NCI-H2081 treated with DMSO at 0.1 percent for 48 hours (cell line): ENCODE measurements around the gene MISP3.

Source experiments
- DNase-seq: peaks from one replicate; lab custom pipeline; 2025; lab: John Stamatoyannopoulos, UW

The MISP3 gene

DNA sequence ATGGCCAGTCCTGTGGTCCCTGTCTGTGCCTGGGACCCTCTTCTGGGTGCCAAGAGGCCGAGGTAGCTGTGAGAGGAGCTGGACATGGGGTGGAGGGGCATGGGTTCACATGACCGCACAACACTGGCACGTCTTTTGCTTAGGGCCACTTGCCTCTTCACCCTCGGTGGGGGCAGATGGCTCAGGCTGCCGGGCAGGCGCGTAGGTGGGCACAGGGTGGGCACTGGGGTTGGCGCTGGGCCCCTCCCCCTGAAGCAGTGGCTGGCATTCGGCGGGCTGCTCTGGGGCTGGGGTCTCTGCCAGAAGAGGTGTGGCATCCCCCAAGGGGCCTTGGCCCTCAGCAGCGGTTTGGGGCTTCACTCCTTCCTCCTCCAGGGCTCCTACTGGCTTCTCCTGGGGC lies 19.1 kb upstream of the MISP3 start:
- no peak for DNase-seq

DNA sequence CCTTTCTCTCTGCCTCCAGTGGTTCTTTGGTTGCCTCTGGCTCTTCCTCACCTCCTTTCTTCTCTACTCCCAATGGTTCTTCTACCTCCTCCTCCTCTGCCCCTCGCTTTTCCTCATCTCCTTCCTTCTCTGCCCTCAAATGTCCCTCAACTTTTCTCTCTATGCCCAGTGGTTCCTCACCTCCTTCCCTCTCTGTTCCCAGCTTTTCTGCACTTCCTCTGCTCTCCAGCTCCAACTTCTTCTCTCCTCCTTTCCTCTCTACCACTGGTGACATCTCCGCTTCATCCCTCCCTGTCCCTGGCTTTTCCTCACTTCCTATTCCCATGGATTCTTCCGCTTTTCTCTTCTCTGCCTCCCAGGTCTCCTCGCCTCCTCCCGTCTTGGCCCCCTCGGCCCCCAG lies 18.5 kb upstream of the MISP3 start:
- no peak for DNase-seq

DNA sequence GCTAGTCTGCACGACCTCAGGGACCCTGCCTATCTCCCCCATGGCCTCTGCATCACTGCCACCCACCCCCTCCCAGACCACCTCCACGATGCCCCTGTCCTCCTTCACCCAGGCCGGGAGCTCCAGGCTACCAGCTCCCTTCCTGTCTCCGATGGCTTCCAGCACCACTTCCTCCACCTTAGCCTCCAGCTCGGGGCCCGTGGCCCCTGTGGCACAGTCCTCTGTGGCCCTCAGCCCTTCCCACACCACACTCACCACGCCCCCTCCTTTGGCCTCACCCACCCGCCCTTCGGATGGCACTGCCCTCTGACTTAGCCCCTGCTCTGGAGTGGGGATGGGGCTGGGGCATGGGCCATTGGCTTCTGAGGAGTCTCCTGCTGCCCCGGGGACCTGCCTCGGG lies 17.9 kb upstream of the MISP3 start:
- DNase-seq = no peak

DNA sequence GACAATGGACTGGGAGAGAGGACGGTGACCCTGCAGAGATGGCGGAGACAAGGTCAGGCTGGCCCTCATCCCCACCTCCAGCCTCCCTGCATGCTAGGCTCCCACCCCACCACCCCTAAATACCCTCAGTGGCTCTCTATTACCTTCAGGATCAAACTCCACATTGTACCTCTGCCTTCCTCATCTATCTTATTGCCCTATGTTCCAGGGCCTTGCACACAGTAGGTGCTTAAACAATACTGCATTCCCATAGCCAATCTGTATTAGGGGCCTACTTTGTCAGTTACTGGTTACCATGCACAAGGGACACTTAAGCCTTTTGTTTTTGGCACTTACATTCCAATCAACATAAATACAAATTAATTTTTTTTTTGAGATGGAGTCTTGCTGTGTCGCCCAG lies 17.2 kb upstream of the MISP3 start:
- no peak for DNase-seq

DNA sequence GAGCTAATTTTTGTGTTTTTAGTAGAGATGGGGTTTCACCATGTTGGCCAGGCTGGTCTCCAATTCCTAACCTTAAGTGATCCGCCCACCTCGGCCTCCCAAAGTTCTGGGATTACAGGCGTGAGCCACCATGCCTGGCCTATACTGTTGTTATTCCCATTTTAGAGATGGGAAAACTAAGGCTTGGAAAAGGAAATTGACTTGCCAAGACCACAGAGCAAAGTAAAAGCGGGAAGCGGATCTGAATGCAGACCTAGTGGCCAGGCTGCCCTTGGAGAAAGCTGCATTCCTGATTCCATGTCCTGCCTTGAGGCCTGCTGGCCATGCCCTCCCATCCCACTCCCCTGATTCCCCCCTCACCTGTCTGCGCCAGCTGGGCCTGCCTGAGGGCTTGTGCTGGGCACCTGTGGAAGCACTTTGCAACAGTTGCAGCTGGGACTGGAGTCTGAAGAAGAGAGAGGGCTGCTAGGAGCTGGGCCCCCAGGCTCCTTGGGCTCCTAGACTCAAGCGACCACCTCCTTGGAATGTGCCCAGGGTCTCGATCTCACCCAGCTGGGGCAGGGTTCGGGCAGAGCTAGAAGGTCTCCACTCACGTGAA lies 16.4 kb upstream of the MISP3 start:
- DNase-seq = no peak

DNA sequence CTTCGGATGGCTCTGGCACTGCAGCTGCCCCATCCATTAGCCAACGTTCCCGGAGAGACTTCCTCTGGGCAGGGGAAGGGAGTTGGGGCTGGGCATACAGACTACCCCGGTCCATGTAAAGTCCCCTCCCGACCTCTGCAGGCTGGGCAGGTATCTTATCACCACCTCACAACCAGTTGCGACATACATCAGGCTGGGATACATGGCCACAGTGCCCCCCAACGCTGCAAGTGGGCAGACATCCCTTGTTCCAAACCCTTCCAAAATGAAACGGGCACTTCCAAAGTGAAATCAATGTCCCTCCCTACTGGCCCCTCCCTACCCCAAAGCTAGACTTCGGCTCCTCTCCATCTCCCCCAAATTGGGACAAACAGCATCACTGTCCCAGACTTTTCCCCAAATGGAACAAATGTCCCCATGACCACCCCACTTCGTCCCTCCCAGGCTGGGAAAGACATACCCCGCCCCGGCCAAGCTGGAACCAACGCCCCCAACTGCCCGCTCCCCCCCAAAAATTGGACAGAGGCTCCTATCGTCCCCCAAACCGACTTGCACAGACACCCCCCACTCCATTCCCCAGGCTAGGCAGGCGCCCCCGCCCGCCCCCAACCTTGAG lies 15.7 kb upstream of the MISP3 start:
- DNase-seq = no peak

DNA sequence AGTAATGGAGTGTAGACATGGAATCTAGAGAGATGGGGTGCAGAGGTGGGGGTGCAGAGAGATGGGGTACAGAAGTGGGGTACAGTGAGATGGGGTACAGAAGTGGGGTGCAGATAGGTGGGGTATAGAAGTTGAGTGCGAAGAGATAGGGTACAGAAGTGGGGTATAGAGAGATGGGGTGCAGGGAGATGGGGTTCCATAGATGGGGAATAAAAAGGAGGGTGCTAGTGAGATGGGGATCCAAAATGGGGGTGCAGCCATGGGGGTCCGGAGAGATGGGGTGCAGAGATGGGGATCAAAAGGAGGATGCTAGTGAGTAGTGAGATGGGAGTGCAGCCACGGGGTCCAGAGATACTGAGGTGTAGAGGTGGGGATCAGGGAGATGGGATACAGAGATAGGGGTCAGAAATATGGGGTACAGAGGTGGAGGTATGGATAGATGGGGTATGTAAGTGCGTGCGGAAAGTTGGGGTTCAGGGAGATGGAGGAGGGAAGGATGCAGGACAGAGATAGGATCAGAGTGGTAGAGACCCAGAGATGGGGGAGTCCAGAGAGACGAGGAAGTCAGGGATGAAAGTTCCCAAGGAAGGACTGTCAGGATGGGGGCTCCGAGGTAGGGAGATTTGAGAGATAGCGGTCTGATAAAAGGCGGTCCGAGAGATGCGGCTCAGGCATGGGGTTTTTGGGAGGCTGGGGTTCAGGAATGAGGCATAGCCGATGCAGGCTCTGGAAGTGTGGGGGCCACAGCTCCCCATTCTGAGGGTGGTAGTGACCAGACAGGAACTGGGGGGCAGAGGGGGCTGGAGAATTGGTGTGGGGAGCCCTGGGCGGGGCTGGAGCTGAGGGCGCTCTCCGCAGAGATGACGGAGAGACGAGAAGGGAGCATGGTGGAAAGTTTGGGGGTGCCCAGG lies 14.1 kb upstream of the MISP3 start:
- DNase-seq = no peak

DNA sequence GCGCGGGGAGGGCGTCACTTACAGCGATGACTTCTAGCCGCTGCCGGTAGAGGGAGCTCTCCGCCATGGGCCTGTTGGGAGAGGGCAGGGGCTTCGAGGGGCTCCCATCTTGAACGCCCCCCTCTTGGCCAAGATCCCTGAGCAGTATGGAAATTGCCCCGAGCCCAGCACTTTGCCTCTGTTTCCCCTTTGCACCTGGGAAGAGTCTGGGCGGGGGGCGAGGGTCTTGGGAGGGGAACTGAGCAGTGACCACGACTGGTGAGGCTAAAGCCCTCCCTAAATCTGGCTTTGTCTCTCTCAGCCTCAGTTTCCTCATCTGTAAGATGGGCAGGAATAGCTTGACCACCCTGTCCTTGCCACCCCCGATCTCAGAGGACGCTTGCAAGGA lies 13.5 kb upstream of the MISP3 start:
- no peak for DNase-seq

DNA sequence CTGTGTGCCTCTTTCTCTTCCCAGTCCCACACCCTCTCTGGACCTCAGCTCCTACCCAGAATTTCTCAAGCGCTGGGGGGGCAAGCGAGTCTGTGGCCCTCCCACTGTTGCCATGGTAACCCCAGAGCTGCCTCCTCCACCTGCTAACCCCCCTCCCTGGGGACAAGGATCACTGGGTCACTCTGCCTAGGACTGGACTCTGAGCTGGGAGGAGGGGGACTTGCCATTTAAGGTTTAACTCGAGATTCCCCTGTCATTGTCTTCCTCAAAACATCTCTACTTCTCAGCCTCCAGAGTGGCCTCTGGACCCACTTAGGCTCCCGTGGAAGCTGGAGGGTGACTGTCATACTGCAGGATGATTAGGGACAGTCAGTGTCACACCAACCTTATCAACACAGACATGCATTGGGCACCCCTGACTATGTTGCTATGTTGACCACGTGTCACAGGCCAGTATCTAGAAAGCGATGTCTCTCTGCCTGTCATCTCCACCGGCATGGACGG lies 12.9 kb upstream of the MISP3 start:
- DNase-seq = no peak

DNA sequence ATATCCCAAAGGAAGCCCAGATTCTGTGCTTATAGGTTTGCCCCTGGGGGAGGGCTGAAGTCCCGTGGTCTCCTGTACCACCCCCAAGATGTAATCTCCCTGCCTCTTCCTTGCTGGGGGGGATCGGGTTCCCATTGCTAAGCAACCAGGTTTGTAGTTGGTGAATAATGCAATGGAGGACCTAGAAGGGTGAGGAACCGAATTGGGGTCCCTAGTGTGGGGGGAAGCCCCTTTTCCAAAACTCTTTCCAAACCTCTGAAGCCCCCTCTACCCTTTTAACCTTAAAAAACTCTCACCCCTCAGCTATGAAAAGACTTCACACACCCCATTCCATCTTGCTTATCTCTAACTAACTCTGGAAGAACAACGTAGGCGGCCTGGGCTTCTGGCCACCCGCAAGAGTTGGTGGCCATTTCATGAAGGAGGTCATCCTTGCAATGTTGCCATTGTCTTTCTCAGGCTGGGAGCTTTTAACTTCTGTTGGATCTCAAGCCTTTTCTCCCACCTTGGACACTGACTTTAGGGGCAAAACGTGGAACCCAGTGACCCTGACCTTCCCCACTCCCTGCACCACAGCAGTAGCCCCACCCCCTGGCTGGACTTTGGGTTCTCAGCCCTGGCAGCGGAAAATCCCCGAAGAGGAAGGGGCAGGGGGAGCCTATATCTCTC lies 11.4 kb upstream of the MISP3 start:
- DNase-seq = no peak

DNA sequence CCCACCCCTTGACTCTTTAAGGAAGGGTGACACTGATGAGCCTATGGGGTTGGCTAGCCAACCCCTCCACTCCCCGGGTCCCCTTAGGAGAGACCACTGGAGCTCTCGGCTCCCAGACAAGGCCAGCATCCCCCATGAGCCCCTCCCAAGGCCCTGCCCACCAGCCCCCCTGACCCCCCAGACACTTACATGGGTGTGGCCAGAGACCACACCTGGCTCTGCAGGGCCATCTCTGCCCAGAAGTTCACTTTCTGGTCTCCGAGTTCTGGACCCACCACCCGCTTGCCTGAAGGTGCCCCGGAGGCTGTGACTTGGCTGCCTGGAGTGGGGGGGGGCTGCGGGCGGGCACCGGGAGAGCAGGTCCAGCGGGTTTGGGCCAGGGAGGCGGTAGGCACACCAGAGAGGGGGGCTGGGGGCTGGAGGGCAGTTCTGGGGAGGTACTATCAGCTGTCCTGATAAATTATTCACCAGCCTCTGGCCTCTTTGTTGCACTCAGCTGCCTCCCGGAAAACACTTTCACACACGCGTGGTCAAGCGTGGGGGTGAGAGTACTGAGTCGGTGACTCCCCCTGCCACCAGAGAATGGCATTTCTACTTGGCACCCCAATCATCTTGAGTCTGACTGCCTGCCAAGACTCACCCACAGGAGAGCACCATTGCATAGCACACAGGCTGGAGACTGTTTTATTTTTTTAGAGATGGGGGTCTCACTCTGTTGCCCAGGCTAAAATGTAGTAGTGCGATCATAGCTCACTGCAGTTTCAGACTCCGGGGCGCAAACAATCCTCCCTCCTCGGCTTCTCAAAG lies 10.6 kb upstream of the MISP3 start, which contains the start of gene PALM3:
PALM3 (minus strand) TSS at position 326 of the 807 bp plus-strand sequence; CDS start at position 230, 96 bp downstream.
- no peak for DNase-seq

DNA sequence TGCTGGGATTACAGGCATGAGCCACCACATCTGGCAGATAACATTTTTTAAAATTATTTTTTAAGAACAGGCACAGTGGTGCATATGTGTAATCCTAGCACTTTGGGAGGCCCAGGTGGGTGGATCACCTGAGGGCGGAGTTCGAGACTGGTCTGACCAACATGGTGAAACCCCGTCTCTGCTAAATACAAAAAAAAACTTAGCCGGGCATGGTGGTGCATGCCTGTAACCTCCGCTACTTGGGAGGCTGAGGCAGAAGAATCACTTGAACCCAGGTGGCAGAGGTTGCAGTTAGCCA lies 10.1 kb upstream of the MISP3 start:
- no peak for DNase-seq

DNA sequence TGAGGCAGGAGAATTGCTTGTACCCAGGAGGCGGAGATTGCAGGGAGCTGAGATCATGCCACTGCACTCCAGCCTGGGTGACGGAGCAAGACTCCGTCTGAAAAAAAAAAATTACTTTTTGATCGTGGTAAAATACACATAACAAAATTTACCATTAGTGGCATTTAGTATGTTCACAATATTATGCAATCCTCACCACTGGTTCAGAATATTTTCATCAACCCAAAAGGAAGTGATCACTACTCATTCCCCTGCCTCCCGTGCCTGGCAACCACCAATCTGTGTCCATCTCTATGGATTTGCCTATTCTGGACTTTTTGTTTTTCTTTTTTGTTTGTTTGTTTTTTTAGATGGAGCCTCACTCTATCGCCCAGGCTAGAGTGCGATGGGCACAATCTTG lies 9.5 kb upstream of the MISP3 start:
- no peak for DNase-seq

DNA sequence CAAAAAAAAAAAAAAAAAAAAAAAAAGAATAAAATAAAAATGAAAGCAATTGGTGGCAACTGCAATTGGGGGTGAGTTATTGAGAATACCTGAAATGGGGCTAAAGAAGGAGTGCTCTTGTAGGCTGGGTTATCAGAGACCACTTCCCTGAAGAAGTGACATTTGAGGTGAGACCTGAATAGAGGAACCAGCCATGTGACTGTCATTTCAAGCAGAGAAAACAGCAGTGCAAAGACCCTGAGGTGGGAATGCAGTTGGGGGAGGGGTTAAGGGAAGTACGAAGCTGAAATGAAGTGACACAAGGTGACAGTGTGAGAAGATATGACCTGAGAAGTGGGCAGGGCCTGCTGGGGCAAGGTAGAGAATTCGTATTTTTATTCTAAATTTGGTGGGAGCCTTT lies 6.5 kb upstream of the MISP3 start:
- DNase-seq = no peak

DNA sequence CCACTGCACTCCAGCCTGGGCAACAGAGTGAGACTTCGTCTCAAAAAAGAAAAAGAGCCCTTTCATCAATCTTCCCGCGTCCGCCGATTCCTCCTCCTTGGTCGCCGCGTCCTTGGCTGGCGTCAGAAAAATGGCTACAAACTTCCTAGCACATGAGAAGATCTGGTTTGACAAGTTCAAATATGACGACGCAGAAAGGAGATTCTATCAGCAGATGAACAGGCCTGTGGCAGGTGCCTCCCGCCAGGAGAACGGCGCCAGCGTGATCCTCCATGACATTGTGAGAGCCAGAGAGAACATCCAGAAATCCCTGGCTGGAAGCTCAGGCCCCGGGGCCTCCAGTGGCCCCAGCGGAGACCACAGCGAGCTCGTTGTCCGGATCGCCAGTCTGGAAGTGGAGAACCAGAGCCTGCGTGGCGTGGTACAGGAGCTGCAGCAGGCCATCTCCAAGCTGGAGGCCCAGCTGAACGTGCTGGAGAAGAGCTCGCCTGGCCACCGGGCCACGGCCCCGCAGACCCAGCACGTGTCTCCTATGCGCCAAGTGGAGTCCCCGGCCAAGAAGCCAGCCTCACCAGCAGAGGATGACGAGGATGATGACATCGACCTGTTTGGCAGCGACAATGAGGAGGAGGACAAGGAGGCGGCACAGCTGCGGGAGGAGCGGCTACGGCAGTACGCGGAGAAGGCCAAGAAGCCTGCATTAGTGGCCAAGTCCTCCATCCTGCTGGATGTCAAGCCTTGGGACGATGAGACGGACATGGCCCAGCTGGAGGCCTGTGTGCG lies 2.1 kb upstream of the MISP3 start:
- DNase-seq = no peak

DNA sequence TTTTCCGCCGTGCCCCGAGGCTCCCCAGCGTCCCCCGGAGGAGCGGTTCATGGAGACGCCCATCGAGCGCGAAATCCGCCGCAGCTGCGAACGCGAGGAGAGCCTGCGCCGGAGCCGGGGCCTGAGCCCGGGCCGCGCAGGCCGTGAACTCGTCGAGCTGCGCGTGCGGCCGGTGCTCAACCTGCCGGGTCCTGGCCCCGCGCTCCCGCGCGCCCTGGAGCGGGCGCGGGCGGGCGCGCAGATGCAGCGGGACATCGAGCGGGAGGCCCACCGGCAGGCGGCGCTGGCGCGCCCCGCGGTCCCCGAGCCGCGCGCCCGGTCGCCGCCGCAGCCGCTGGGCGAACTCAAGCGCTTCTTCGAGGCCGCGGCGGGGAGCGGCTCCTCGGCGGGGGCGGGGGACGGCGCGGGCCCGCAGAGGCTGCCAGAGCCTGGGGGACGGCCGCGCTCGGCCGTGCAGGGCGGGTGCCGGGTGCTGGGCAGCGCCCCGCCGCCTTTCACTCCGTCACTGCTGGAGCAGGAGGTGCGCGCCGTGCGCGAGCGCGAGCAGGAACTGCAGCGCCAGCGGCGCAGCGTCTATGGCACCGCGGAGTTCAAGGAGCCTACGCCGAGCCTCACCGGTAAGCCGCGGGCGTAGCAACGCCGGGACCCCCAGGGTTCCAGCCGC lies 807 bp downstream of the MISP3 start:
- no peak for DNase-seq

DNA sequence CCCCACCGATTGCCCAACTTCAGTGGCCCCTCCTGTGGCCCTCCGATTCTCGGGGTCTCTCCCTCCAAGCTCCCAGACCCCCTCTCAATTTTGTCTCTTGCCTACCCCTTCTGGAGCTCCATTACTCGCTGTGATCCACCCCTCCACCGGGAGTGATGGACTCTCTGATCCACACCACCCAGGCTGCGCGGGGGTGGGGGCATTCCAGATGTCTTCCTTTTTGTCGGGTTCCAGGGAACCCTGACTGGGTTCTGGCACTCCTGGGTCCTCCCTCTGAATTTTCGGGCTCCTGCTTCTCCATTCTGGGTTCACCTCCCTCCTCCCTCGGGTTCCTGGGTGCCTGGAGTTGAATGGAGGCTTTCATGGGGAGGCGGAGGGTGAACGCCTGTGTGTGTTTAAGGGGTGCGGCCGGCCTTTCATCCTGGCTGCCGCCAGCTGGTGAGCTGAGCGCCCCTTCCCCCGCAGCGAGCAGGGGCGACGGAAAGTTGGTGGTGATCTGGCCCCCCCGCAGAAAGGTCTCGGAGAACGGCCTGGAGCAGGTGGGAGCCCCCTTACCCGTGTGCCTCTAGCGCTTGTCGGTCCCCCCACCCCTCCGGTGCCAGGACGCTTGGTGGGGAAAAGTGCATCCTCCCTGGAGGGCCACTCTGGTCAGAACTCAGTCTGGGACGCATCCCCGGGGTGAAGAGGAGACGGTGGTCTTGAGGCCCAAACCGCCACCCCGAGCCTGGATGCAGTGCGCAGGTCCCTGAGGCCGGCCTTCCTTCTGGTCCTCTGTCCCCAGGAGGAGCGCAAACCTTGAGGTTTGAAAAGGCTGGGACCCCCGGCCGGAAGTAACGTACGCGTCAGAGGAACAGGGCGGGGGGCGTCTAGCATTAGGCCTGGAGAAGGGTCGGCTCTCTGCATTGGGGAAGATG lies 1.6 kb downstream of the MISP3 start:
- no peak for DNase-seq

DNA sequence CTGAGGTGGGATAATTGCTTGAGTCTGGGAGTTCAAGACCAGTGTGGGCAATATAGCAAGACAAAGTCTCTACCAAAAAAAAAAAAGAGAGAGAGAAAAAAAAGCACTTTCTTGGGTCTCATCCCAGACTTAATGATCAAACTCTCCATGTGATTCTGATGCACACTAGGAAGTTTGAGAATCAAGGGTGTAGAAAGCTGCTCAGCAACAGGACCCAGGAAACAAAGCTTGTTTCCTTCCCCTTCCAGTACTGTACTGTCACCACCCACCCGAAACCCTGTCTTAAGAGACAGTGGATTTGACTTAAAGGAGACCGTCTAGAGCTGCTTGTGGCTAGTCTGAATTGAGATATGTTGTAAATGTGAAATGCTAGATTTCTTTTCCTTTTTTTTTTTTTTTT lies 5.8 kb downstream of the MISP3 start:
- no peak for DNase-seq
